Loucy (cell line): ENCODE results near the gene DDX11.
"Not testable (repeated sequence)": the region's sequence is repeated elsewhere in the genome, so short reads cannot be mapped to it uniquely, and the experiment has no call there.

Source experiments
- EZH2phosphoT487 ChIP-seq: fragments of 200-600 bp; IDR thresholded peaks from 2 replicates; pipeline ENCODE4 v1.6.1; 2018; ENCODE audit warnings: antibody characterized with exemption, mild to moderate bottlenecking, moderate library complexity, borderline replicate concordance
- TF ChIP-seq, protein P1 (sequence below): fragments of 200-600 bp; sonication (generic); conservative IDR thresholded peaks from 2 replicates; pipeline ENCODE4 v1.5.1; 2014; ENCODE audit warnings: mild to moderate bottlenecking, antibody characterized with exemption, low read length

- TF ChIP-seq, protein P1, sequence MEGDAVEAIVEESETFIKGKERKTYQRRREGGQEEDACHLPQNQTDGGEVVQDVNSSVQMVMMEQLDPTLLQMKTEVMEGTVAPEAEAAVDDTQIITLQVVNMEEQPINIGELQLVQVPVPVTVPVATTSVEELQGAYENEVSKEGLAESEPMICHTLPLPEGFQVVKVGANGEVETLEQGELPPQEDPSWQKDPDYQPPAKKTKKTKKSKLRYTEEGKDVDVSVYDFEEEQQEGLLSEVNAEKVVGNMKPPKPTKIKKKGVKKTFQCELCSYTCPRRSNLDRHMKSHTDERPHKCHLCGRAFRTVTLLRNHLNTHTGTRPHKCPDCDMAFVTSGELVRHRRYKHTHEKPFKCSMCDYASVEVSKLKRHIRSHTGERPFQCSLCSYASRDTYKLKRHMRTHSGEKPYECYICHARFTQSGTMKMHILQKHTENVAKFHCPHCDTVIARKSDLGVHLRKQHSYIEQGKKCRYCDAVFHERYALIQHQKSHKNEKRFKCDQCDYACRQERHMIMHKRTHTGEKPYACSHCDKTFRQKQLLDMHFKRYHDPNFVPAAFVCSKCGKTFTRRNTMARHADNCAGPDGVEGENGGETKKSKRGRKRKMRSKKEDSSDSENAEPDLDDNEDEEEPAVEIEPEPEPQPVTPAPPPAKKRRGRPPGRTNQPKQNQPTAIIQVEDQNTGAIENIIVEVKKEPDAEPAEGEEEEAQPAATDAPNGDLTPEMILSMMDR, result not testable (repeated sequence)
- not testable (repeated sequence) for TF ChIP-seq EZH2phosphoT487
Observed at GRCh38 chr12:31121022-31121728, 47.5 kb downstream of the DDX11 start.
